Transverse colon (tissue), 3 donors: Measurements from ENCODE around the gene ADCY5.

Source experiments
- CTCF ChIP-seq, 5 experiments: fragments of 200-600 bp in 3 of 5; fragments of 450-650 bp in 2 of 5; sonication (generic) in 3 of 5; IDR thresholded peaks; 1 replicate in 2 of 5; 2 replicates in 3 of 5; pipeline ENCODE4 v1.5.1; 2016 to 2017; ENCODE audit warnings: antibody characterized with exemption in 5 of 5, inconsistent platforms in 3 of 5, mild to moderate bottlenecking in 2 of 5, moderate library complexity in 1 of 5
- EP300 ChIP-seq: sonication (generic); formaldehyde crosslinking; IDR thresholded peaks from one replicate; pipeline ENCODE4 v1.6.1; 2017; ENCODE audit warnings: antibody characterized with exemption, low read depth
- POLR2A ChIP-seq: fragments of 450-650 bp; IDR thresholded peaks from one replicate; pipeline ENCODE4 v1.6.1; 2016; ENCODE audit warnings: antibody characterized with exemption, mild to moderate bottlenecking, moderate library complexity

GRCh38 chr3:123342631-123343080 is 106.2 kb downstream of the ADCY5 start:
- TF ChIP-seq CTCF (IDR thresholded peaks at IDR 0.05) (no peak), EP300 (no peak), POLR2A (no peak)
